ENCODE results near the gene RASD2.

Gene RASD2

DNA sequence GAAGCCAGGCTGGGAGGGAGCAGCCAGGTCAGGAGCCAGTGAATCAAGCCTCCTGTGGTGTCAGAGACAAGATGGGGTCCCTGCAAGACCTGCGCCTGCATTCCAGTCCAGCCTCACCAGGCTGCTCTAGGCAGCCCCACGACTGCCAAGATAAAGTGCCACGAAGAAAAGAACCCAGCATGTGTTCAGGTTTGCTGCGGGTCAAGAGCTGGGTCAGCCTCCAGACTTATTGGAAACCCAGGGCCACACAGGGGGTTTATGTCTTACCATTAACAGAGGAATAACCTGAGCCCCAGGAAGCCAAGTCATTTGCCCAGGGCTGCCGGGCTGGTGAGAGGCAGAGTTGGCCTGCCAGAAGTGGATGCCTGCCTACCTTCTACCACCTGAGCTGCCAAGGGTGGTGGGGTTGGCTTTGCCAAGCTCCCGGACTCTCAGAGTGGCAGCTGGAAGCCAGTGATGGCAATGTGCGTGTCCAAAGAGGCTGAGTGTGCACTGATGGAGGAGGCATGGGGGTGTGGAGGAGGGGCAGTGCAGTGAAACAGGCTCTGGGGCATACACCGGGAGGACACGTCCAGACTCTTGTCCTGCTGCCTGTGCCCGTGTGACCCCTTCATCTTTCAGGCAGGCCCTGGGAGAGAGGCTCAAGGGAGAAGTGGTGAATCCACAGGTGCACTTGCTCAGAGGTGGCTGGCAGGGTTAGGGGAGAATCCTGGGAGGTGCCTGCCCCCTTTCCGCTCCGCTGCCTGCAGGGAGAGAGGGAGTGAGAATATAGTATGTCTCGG lies 1.7 kb downstream of the RASD2 start:
- no peak for DNase-seq

DNA sequence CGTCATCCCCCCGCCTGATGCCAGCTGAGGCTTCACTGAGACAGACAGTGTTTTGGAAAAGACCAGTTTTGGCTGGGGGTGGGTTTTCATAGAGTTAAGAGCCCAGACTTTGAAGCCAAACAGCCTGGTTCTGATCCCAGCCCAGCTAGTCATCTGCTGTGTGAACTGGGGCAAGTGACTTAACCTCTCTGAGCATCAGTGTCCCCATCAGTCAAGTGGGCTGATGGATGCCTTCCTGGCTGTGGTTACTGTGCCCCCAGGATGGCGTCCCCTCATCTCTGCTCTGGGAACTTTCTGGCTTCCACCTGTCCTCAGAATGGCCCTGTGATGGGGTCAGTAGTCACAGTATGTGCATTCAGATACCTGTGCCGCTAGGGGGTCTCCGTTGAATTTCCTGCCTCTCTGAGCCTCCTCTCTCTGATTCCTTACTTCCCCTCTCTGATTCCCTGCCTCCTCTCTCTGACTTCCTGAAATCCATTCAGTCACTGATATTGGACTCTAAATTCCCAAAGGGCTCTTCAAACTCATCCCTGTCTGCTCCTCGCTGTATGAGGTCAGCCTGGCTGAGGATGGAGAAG lies 2.4 kb downstream of the RASD2 start:
- no peak for DNase-seq

DNA sequence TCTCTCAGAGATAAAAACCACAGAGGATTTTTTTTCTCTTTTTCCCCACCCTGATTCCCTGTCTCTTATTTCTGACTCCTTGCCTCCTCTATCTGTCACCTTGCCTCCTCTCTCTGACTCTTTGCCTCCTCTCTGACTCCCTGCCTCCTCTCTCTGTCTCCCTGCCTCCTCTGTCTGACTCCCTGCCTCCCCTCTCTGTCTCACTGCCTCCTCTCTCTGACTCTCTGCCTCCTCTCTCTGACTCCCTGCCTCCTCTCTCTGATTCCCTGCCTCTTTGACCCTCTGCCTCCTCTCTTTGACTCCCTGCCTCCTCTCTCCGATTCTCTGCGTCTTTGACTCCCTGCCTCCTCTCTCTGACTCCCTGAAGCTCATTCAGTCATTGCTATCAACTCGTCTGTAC lies 3.1 kb downstream of the RASD2 start:
- DNase-seq = no peak

DNA sequence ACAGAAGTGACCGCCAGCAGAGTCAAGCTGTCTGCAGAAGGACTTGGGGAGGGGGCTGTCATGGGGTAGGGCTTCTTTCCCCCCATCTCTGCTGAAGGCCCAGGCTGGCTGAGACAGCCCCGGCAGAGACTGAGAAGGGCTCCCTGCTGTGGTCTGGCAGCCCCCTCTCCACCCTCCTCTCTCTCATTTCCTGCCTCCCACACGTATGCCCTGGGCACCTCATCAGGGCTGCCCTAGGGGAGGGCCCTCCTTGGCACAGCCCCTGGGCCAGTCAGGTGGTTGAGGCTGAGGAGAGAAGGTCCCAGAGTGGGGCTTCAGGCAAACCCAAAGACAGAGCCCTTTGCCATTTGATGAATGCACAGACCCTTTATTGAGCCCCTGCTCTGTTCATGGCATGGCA lies 3.6 kb downstream of the RASD2 start:
- no peak for DNase-seq

DNA sequence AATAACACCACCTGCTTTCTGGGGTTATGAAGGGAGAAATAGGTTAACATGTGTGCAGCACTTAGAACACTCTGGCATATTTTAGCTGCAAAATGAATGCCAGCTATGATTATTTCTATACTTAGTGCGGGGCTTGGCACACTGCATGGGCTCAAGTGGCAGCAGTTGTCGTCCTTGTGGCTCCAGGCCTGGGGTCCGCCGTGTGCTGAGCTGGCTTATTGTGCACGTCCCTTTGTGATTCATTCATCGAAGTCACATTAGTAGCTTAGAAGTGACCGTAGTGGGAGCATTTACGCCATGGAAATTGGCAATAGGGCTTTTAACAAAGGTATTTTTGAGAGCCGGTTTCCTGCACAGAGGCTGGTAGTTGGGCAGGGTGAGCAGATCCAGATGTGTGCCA lies 4.2 kb downstream of the RASD2 start:
- DNase-seq = no peak

DNA sequence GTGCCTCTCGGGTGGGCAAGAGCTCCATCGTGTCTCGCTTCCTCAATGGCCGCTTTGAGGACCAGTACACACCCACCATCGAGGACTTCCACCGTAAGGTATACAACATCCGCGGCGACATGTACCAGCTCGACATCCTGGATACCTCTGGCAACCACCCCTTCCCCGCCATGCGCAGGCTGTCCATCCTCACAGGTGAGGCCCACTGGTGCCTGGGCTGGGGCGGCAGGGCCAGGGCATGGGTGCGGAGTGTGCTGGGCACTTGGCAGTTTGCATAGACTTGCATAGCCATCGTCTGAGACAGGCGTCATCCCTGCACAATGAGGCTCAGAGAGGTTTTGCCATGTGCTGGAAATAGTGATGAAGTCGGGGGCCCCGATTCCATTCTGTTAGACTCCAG lies 6.3 kb downstream of the RASD2 start:
- no peak for DNase-seq

DNA sequence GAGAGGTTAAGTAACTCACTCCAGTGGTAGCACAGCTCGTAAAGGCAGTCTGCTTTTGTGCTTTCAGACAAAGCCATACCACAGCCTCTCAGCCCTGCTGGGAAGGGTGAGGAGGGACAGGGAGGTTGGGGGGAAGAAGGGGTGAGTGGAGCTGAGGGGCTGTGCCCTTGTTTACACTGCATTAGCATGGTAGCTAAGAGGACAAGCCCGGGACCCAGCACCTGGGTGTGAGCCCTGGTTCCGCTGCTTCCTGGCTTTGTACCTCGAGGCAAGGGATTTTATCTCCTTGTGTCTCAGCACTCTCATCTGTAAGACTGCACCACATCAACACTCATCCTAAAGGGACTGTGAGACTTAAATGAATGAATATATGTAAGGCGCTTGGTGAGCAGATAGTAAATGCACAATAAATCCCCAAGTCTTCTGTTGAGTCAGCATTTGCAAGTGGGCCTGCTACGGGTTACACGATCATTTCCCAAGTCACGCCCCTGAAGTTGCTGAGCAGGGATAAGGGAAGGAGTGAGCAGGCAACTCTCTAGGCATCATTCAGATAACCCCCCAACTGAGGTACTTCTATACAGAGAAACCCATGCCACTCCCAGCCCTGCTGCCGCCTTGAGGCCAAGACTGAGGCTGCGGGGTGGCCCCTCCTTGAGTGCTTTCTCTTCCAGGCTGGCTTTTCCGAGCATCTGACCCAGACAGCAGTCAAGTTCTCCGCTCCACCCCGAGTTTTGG lies 7.5 kb downstream of the RASD2 start:
- no peak for DNase-seq

DNA sequence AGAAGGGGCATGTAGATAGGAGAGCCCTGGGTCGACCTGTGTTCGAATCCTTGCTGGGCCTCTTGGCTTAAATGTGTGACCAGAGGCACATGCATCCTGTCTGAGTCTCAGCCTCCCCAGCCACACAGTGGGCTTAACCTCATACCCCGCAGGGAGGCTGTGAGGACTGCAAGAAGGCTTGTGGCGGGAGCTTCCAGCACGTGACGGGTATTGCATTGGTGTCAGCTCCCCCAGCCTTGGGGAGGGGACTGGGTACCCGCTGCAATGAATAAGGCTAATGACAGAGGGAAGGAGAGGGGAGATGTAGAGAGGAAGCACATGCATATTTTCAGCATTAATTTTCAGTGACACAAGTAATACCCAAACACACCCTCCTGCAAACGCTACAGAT lies 8.1 kb downstream of the RASD2 start:
- no peak for DNase-seq

DNA sequence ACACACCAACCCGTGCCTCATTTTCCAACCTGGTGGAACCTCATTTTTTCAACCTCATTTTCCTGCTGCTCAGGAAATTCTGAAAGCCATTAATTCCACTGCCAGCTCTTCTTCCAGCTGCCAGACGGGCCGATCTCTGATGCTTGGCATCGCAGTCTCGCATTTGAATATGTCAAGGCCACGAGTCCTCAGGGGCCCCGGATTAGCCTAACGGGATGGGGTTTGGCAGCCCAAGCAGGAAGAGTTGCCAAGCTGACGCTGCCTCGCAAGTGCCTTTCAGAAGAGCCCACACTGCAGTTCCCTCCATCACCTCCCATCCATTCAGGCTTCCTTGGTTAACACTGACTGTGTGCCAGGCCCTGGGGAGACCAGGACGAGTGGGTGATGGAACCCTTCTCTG lies 8.7 kb downstream of the RASD2 start:
- DNase-seq = no peak

DNA sequence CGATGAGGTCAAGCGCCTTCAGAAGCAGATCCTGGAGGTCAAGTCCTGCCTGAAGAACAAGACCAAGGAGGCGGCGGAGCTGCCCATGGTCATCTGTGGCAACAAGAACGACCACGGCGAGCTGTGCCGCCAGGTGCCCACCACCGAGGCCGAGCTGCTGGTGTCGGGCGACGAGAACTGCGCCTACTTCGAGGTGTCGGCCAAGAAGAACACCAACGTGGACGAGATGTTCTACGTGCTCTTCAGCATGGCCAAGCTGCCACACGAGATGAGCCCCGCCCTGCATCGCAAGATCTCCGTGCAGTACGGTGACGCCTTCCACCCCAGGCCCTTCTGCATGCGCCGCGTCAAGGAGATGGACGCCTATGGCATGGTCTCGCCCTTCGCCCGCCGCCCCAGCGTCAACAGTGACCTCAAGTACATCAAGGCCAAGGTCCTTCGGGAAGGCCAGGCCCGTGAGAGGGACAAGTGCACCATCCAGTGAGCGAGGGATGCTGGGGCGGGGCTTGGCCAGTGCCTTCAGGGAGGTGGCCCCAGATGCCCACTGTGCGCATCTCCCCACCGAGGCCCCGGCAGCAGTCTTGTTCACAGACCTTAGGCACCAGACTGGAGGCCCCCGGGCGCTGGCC lies 11.0 kb downstream of the RASD2 start:
- no peak for DNase-seq

DNA sequence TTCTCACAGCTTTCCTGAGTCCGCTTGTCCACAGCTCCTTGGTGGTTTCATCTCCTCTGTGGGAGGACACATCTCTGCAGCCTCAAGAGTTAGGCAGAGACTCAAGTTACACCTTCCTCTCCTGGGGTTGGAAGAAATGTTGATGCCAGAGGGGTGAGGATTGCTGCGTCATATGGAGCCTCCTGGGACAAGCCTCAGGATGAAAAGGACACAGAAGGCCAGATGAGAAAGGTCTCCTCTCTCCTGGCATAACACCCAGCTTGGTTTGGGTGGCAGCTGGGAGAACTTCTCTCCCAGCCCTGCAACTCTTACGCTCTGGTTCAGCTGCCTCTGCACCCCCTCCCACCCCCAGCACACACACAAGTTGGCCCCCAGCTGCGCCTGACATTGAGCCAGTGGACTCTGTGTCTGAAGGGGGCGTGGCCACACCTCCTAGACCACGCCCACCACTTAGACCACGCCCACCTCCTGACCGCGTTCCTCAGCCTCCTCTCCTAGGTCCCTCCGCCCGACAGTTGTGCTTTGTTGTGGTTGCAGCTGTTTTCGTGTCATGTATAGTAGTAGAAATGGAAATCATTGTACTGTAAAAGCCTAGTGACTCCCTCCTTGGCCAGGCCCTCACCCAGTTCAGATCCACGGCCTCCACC lies 11.7 kb downstream of the RASD2 start:
- DNase-seq = peak in 1 of 2 experiments; percentile 19

DNA sequence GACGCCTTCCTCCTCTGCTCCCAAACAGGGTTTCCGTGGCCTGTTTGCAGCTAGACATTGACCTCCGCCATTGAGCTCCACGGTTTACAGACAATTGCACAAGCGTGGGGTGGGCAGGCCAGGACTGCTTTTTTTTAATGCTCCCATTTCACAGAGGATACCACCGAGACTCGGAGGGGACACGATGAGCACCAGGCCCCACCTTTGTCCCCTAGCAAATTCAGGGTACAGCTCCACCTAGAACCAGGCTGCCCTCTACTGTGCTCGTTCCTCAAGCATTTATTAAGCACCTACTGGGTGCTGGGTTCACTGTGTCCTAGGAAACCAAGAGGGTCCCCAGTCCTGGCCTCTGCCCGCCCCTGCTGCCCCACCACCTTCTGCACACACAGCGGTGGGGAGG lies 12.2 kb downstream of the RASD2 start:
- DNase-seq = no peak

DNA sequence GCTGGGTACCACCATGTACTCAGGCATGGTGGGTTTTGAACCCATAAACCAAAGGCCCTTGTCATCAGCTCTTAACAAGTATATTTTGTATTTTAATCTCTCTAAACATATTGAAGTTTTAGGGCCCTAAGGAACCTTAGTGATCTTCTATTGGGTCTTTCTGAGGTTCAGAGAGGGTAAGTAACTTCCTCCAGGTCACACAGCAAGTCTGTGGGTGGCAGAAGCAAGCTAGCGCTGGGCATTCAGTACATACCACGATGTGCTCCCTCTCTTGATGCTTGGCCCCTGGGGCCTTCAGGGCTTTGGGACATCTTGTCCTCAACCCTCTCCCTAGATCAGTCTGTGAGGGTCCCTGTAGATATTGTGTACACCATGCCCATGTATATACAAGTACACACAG lies 12.7 kb downstream of the RASD2 start:
- DNase-seq = no peak

DNA sequence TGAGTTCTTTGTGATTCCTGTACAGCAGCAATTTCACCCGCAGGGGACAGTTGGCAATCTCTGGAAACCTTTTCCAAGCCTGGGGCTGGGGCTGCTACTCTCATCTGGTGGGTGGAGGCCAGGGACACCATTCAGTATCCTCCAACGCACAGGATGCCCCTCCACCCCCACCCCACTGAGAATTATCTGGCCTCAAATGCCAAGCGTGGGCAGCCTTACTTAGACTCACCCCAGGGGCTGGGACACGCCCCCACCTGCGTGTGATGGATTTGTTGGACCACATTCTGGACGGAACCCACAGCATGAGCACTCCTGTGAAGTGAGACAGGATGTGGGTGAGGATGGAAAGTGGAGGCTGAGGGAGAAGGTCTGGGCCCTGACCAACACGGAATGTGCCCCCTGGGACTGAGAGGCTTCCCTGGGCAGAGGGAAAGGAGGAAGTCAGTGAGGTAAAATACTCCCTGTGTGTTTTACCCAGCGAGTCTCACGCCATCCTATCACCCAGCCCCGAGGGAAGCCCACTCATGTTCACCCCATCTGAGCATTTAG lies 13.7 kb downstream of the RASD2 start:
- no peak for DNase-seq

DNA sequence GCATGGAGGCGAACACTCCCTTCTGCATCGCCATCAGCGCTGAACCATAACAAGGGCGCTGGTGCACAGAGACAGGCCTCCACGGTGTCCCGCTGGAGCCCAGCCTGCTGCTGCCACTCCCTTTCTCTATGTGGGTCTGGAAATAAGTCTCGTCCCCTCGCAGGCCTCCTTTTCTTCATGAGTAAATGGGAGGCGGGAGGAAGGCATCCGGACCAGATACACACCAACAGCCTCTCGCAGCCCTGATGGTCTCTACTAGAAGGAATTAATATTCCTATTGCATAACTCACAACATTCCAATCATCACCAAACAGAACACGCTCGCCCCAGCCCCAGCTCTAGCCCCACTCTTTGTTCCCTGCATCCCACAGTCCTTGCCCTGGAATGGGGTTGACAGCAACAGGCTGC lies 14.9 kb downstream of the RASD2 start:
- DNase-seq = no peak

DNA sequence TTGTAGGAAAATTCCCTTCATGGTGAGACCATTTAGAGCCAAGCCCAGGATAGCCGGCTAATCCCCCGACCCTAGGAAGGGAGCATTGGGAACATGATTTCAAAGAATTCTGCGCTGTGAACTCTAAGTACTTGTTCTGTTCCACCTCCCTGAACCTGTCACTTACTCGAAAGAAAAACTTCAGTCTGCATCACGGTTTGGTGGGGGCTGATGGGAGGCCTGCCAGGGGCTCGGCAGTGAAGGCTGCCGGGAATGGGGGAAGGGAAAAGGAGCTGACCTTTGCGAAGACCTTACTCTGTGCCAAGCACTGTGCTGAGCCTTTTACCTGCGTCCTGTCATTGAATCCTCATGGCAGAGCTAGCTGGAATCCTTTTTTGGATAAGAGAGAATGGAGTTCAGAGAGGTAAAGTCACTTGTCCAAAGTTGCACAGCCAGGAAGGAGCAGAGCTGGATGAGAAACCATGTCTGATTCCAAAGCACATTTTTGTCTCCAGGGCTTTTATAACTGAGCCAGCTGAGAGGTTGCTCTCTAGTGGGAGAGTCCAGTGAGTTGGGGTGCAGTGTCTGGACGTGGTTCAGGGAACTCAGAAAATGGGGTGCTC lies 15.4 kb downstream of the RASD2 start:
- DNase-seq = no peak

DNA sequence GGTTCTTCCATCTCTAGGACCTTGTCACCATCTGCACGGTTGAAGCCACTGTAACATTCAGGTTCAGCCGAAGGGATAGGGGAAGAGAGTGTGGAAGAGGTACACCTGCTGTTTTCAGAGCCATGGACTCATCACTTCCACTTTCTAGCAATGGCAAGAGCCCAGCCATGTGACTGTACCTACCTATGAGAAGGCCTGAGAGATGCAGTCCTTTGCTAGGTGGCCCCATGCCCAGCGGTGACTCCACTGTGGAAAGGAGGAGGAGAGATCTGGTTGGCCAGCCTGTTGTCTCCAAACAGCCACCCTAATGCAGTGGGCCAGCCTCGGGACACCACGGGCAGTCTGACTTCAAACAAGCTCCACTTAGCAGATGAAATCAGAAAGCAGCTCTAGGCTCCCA lies 16.0 kb downstream of the RASD2 start:
- no peak for DNase-seq

DNA sequence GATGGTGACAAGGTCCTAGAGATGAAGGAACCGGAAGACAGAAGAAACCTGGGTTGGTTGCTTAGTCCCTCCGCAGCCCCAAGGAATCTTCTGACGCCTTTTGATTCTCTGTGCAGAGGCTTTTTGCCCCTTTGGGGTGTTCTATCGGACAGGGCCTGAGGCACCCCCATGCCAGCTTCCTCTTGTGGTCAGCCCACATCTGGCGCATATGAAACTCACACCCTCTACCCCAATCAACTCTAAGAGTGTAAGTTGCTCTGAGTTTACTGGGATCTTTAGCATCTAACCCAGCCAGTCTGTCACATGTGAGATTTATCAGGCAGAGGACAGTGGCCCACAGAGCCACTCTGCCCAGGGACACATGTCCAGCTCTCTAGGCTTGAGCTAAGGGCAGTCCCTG lies 17.4 kb downstream of the RASD2 start:
- DNase-seq = no peak

DNA sequence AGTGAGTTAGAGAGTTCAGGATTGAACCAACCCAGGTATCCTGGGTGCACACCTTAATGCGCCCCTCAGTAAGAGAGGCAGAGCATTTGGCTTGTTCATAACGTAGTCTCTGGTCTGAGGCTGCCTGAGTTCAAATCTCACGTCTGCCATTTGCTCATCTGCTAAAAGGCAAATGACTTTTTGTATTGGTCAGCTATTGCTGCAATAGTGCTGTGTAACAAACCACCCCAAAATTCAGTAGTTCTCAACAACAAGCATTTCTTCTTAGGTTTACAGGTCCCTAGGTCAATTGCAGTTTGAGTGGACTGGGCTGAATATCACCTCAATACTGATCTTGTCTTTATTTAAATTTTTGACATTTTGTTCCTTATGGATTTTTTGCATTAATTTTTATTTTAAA lies 18.1 kb downstream of the RASD2 start:
- DNase-seq = no peak

DNA sequence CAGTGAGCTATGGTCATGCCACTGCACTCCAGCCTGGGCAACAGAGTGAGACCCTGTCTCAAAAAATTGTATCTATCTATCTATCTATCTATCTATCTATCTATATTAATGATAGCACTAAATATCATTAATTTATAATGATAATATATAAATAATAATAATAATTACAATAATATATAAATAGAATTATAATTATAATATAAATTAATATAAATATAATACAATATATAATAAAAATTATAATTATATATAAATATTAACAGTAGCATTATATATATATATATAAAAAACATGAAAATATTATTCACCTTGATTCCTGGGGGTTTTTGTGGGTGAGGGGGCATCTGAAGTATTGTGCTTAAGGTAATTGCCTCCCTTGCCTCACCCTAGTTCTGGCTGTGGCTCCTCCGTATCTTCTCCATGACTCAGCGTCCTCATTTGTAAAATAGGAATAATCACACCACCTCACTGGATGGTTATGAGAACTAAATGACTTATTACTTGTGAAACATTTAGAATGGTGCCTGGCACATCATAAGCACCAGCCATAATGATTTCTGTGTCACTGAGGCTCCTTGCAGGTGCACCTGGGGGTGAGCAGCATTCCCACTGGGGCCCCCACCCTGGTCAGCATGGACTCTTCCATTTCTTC lies 18.8 kb downstream of the RASD2 start:
- no peak for DNase-seq

DNA sequence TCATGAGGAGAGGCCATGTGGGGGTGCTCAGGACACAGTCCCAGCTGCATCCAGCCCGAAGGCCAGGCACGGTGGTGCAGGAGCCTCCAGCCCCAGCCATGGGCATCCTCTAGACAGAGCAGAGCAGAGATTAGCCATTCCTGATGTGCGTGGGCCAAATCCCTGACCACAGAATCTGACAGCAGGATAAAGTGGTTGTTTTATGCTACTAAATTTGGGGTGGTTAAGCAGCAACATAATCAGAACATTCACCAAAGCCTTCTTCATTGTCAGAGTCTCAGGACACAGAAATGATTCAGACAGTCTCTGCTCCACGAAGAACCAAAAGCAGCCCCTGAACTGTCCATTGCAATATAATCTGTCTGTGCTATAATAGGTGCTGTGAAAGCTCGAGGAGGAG lies 19.7 kb downstream of the RASD2 start:
- DNase-seq = no peak

DNA sequence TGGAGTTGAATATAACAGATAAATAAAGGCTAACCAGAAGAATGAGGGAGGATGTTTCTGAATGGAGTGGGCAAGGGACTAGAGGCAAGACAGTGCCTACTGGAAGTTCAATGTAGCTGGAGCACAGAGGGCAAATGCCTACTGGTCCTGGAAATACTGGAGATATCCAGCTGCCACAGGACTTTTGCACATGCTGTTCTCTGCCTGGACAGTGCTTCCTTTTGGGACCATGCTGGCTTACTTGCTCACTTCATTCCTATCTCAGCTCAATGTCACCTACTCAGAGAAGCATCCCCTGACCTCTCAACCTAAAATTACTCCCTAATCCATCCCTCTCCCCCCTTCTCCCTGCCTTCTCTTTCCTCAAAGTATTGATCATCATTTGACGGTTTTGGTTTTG lies 20.2 kb downstream of the RASD2 start:
- DNase-seq = no peak

Data from NCI-H187 (cell line).